ENCODE measurements around the gene IL11RA. TPM values are rescaled to one million over a fixed set of nuclear protein-coding genes. Genes with fewer than 3 reads are reported as not detected.

The IL11RA gene
- total and polyA plus RNA-seq, 7 experiments from 2014 or later = 8.5 to 185 (median 137) TPM

DNA sequence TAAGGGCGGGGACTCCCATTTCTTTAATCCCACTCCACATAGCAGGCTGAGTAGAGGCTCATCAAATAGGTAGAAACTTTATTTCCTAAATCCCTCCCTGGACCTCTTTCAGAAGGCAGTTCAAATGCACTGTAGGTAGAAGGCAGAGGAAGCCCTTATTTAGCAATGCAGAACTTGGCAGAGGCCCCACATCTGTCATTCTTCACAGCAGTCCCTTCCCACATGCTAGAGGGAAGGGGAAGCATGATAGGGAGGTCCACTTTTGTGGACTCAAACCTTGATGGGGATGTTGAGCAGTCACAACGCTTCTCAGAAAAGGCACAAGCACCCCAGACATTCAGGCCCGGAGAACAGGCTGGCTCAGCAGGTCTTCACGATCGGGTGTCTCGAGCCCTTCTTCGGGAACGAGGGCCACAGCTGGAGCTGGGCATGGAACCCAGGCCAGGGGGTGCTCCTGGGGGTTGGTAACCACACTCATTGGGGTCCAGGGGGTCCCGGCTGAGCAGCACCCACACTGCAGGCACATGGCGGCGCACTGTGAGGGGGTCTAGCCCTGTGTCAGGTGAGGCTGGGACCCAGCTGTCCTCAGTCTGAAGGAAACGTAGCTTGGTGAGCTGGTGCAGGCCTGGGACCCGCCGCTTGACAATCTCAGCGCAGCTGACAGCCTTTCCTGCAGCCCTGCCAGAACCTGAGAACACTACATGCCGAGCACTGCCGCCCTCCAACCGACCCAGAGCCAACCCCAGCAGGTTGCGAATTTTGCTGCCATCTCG is 41.4 kb upstream of the IL11RA start:
- peaks cover 0 to 21% (median 0%) of the 10 kb centered on the region in 3 experiments for H3K36me3 ChIP-seq (ENCODE audit: control insufficient read depth in 2 of 3, insufficient read depth in 3 of 3, low read length in 3 of 3)
- no peak overlapping the region for H3K27ac ChIP-seq (ENCODE audit: low read depth, low read length)
- H3K9me3 ChIP-seq (ENCODE audit: control insufficient read depth in 2 of 3, low read length in 3 of 3) = no peaks in the 10 kb centered on the region
- ChIA-PET CTCF (interaction anchor here (0.8 to 7.5 kb wide), 7 partner anchors 10 to 92 kb away, joined by 3 to 98 read pairs (median 4); partner anchors contain the start of genes DCTN3, GALT and SIGMAR1), POLR2A (interaction anchor here (0.9 to 3.9 kb wide), 6 partner anchors 10 to 37 kb away, joined by 3 to 55 read pairs (median 8); partner anchors contain the start of genes DCTN3, GALT and SIGMAR1)
- intact Hi-C loops (cut with micrococcal nuclease) = loop anchor here (5.0 to 10.0 kb wide), 6 partner anchors 37 to 793 kb away; partner anchors contain the start of genes GALT (in 2 of the 2), DNAJB5 (in 1 of the 2), ENHO (in 1 of the 2) and KIF24 (in 1 of the 2)
- Mint-ChIP-seq H3K27ac (peak overlapping the region in 7 of 9 donors; percentile 1 to 93 (median 52)), H3K4me3 (peak overlapping the region; percentile 25 to 96 (median 90)), H3K36me3 (peaks cover 0 to 7% (median 0%) of the 10 kb centered on the region in 5 donors), H3K27me3 (no peaks in the 10 kb centered on the region), H3K9me3 (peaks cover 0 to 1% (median 0%) of the 10 kb centered on the region in 11 donors), H3K4me1 (peaks cover 6 to 28% (median 20%) of the 10 kb centered on the region in 7 donors)
- H3K4me1 ChIP-seq (ENCODE audit: control insufficient read depth in 2 of 2, insufficient read depth in 2 of 2, low read length in 2 of 2) = peaks cover 10 to 17% of the 10 kb centered on the region in 2 donors
- no peaks in the 10 kb centered on the region for H3K27me3 ChIP-seq (ENCODE audit: control insufficient read depth in 2 of 2, insufficient read depth in 2 of 2, low read length in 2 of 2)
- H3K4me3 ChIP-seq (ENCODE audit: low read length) = peak overlapping the region; percentile 89
- DNase-seq (no peak), ATAC-seq (no peak)

DNA sequence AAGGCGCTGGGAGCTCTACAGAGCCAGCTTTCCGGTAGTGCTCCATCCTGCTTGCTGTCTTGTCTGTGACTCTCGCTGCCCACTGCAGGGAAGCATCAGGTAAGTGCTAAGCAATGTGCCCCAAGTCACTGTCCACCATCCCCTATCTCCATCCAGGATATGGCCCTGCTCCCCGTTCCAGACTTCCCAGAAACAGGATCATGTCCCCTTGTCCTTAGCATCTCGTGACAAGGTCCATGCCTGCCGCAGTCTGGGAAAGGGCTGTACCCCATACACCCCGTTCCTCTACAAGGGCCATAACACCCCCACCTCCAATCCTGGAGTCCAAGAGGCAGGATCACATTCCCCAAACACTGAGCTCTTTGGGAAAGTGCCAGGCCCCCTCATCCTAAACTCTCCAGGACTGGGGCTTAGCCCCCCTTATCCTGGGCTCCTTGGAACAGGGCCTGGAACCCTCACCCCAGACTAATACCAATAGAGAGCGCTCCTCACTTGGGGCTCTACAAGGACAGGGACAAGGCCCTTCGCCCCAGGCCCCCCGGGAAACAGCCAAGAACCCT is 40.7 kb upstream of the IL11RA start:
- ChIA-PET POLR2A (interaction anchor here (0.9 to 3.9 kb wide), 9 partner anchors 9 to 53 kb away, joined by 3 to 55 read pairs (median 4); partner anchors contain the start of genes DCTN3, GALT and SIGMAR1), CTCF (interaction anchor here (0.6 to 7.5 kb wide), 8 partner anchors 8 to 91 kb away, joined by 3 to 98 read pairs (median 4); partner anchors contain the start of genes DCTN3, GALT and SIGMAR1)
- H3K27ac ChIP-seq (ENCODE audit: low read depth, low read length) = peak overlapping the region; percentile 87
- Mint-ChIP-seq H3K27ac (peak overlapping the region; percentile 84 to 96 (median 93)), H3K27me3 (no peaks in the 10 kb centered on the region), H3K36me3 (peaks cover 3 to 11% (median 4%) of the 10 kb centered on the region in 5 donors), H3K4me1 (peaks cover 6 to 28% (median 20%) of the 10 kb centered on the region in 7 donors), H3K4me3 (peak overlapping the region; percentile 84 to 96 (median 90)), H3K9me3 (peaks cover 0 to 1% (median 0%) of the 10 kb centered on the region in 11 donors)
- DNase-seq (peak in 1 of 9 donors; percentile 31), ATAC-seq (peak; percentile 1)
- no peaks in the 10 kb centered on the region for H3K27me3 ChIP-seq (ENCODE audit: control insufficient read depth in 2 of 2, insufficient read depth in 2 of 2, low read length in 2 of 2)
- peaks cover 0 to 28% (median 0%) of the 10 kb centered on the region in 3 experiments for H3K36me3 ChIP-seq (ENCODE audit: control insufficient read depth in 2 of 3, insufficient read depth in 3 of 3, low read length in 3 of 3)
- intact Hi-C loops (cut with micrococcal nuclease) = loop anchor here (5.0 to 10.0 kb wide), 6 partner anchors 36 to 794 kb away; partner anchors contain the start of genes GALT (in 2 of the 2), DNAJB5 (in 1 of the 2), ENHO (in 1 of the 2) and KIF24 (in 1 of the 2)
- H3K4me1 ChIP-seq (ENCODE audit: control insufficient read depth in 2 of 2, insufficient read depth in 2 of 2, low read length in 2 of 2) = peaks cover 10 to 17% of the 10 kb centered on the region in 2 donors
- H3K9me3 ChIP-seq (ENCODE audit: control insufficient read depth in 2 of 3, low read length in 3 of 3) = no peaks in the 10 kb centered on the region
- peak overlapping the region; percentile 89 for H3K4me3 ChIP-seq (ENCODE audit: low read length)

DNA sequence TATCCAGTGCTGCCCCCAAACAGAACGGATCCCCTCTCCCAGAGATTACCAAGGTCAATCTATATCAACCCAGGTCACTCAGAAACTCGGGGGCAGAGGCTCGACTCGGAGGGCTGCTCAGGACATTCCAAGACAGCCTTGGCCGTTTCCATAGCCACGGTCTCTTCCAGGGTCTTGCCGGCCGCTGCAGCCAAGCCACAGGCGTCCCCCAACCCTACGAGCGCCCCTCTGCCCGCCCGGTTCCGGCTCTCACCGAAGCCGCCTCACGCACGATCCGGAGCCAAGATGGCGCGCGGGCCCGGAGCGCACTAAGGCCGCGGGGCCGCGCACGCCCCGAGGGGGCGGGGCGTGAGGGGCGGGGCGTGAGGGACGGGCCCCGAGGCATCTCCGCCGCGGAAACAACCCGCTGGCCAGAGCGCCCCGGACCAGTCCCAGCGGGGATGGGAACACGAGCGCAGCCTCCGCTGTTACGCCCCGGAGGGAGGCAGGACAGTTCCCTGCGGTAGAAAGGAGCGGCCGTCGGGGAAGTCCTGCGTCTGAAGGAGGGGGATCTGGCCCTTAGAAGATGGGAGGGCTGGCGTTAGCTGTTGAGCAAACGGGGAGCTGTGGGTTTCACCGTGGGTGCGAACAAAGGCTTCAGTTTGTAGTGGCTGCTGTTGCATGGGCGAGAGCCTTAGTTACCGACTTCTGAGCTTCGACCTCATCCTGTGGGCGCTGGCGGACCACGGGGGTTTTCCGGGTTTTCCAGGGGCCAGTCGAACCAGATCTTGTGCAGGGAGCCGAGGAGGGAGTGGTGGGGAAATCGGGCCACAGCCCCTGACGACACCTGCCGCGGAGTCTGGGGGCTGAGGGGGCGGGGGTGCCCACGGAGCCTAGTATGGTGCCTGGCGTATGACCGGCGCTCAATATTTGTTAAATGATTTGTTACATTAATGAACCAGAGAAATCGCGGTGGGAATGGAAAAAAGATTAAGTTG is 39.9 kb upstream of the IL11RA start, which contains the start of gene RPP25L:
Gene RPP25L (minus strand): TSS at position 287 of the 977 bp plus-strand sequence. CDS start 801 bp downstream, outside the sequence.
- H3K4me3 Mint-ChIP-seq = peak within 1 kb of the TSS; percentile 84 to 96 (median 90)
- intact Hi-C loops (cut with micrococcal nuclease) = loop anchor here (1.0 to 10.0 kb wide), 15 partner anchors 8 to 795 kb away; partner anchors contain the start of genes DCTN3 (in 2 of the 2), DNAI1 (in 2 of the 2), ENHO (in 2 of the 2) and FAM219A (in 2 of the 2)
- no peaks in the 10 kb centered on the region for H3K9me3 ChIP-seq (ENCODE audit: control insufficient read depth in 2 of 3, low read length in 3 of 3)
- peak within 1 kb of the TSS; percentile 87 for H3K27ac ChIP-seq (ENCODE audit: low read depth, low read length)
- H3K9me3 Mint-ChIP-seq = peaks cover 0 to 1% (median 0%) of the 10 kb centered on the region in 11 donors
- peak; percentile 75 to 94 (median 86) for DNase-seq
- H3K36me3 Mint-ChIP-seq = peaks cover 7 to 18% (median 8%) of the 10 kb centered on the region in 5 donors
- H3K4me3 ChIP-seq (ENCODE audit: low read length) = peak within 1 kb of the TSS; percentile 89
- H3K36me3 ChIP-seq (ENCODE audit: control insufficient read depth in 2 of 3, insufficient read depth in 3 of 3, low read length in 3 of 3) = peaks cover 0 to 35% (median 0%) of the 10 kb centered on the region in 3 experiments
- H3K4me1 ChIP-seq (ENCODE audit: control insufficient read depth in 2 of 2, insufficient read depth in 2 of 2, low read length in 2 of 2) = peaks cover 10 to 17% of the 10 kb centered on the region in 2 donors
- ChIA-PET CTCF (interaction anchor here (0.5 to 7.5 kb wide), 10 partner anchors 8 to 90 kb away, joined by 3 to 98 read pairs (median 3); partner anchors contain the start of genes DCTN3, GALT and SIGMAR1), POLR2A (interaction anchor here (0.7 to 3.9 kb wide), 11 partner anchors 8 to 1325 kb away, joined by 3 to 55 read pairs (median 4); partner anchors contain the start of genes DCTN3, DNAI1, FAM219A and SIGMAR1)
- H3K27ac Mint-ChIP-seq = peak within 1 kb of the TSS; percentile 84 to 96 (median 93)
- no peaks in the 10 kb centered on the region for H3K27me3 Mint-ChIP-seq
- peak; percentile 96 for ATAC-seq
- no peaks in the 10 kb centered on the region for H3K27me3 ChIP-seq (ENCODE audit: control insufficient read depth in 2 of 2, insufficient read depth in 2 of 2, low read length in 2 of 2)
- H3K4me1 Mint-ChIP-seq = peaks cover 6 to 28% (median 21%) of the 10 kb centered on the region in 7 donors

DNA sequence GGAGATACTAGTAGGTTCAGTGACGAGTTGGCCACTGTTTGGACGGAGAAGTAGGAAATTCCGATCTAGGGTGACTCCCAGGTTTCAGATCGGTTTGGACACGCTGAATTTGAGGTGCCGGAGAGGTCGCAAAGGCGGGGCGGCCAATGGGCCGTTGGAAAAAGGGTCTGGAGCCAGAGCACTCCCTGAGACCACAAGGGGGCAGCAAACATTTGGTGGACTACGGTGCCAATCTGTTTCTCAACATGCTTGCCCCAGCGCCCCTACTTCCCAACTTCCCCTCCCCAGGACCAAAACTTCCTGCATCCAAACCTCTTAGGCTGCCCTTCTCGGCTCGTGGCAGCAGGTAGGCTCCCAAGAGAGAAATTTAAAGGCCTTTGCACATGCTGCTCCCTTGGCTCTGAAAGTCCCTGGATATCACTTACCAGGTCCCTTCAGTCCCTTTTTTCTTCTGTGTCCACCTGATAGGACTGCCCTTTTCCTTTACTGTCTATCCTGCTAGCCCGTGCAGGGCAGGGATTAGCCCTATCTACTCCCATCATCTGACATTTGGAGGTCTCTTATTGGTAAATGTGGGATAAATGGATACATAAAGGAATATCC is 39.1 kb upstream of the IL11RA start:
- peak overlapping the region; percentile 89 for H3K4me3 ChIP-seq (ENCODE audit: low read length)
- POLR2A ChIA-PET = interaction anchor here (0.7 to 3.9 kb wide), 11 partner anchors 7 to 1326 kb away, joined by 3 to 55 read pairs (median 4); partner anchors contain the start of genes DCTN3, DNAI1, FAM219A and SIGMAR1

More for the DNA sequence above, 39.1 kb upstream of the IL11RA start:
- CTCF ChIA-PET = interaction anchor here (0.7 to 7.5 kb wide), 6 partner anchors 22 to 279 kb away, joined by 3 to 98 read pairs (median 3); partner anchors contain the start of genes GALT and SIGMAR1
- peak; percentile 40 to 75 (median 62) for DNase-seq
- Mint-ChIP-seq H3K9me3 (peaks cover 0 to 1% (median 0%) of the 10 kb centered on the region in 11 donors), H3K27me3 (no peaks in the 10 kb centered on the region), H3K4me3 (peak overlapping the region; percentile 84 to 96 (median 90)), H3K27ac (peak overlapping the region; percentile 78 to 96 (median 92)), H3K4me1 (peaks cover 6 to 28% (median 21%) of the 10 kb centered on the region in 7 donors), H3K36me3 (peaks cover 7 to 26% (median 11%) of the 10 kb centered on the region in 5 donors)
- H3K36me3 ChIP-seq (ENCODE audit: control insufficient read depth in 2 of 3, insufficient read depth in 3 of 3, low read length in 3 of 3) = peaks cover 0 to 43% (median 0%) of the 10 kb centered on the region in 3 experiments
- peaks cover 10 to 17% of the 10 kb centered on the region in 2 donors for H3K4me1 ChIP-seq (ENCODE audit: control insufficient read depth in 2 of 2, insufficient read depth in 2 of 2, low read length in 2 of 2)
- H3K27ac ChIP-seq (ENCODE audit: low read depth, low read length) = peak overlapping the region; percentile 87
- peak; percentile 58 for ATAC-seq
- intact Hi-C loops (cut with micrococcal nuclease) = loop anchor here (1.0 to 10.0 kb wide), 15 partner anchors 7 to 796 kb away; partner anchors contain the start of genes DCTN3 (in 2 of the 2), DNAI1 (in 2 of the 2), ENHO (in 2 of the 2) and FAM219A (in 2 of the 2)
- no peaks in the 10 kb centered on the region for H3K27me3 ChIP-seq (ENCODE audit: control insufficient read depth in 2 of 2, insufficient read depth in 2 of 2, low read length in 2 of 2)
- no peaks in the 10 kb centered on the region for H3K9me3 ChIP-seq (ENCODE audit: control insufficient read depth in 2 of 3, low read length in 3 of 3)
